ENCODE results near the gene SPOCK3. TPM values are rescaled to one million over a fixed set of nuclear protein-coding genes. Genes with fewer than 3 reads are reported as not detected.
"Not testable (repeated sequence)": the region's sequence is repeated elsewhere in the genome, so short reads cannot be mapped to it uniquely, and the experiment has no call there.

Gene SPOCK3
- 10 to 100 TPM in 2 of 4 donors, 1 to 10 TPM in 2; 1.3 to 47.5 (median 18.4) TPM for total RNA-seq

GRCh38 chr4:167234316-167234881 is at the start of gene SPOCK3:
TSS of gene SPOCK3 (minus strand) at chr4:167234494.
- H3K9me3 ChIP-seq: no peaks in the 10 kb centered on the region
- H3K36me3 ChIP-seq: no peaks in the 10 kb centered on the region
- DNase-seq: no peak
- H3K4me3 ChIP-seq: peak within 1 kb of the TSS; percentile 30 to 40
- H3K27ac ChIP-seq: no peak within 1 kb of the TSS
- peaks cover 0 to 3% of the 10 kb centered on the region in 2 donors for H3K27me3 ChIP-seq
- intact Hi-C loops (cut with DNase I; ENCODE audit: low total_unique reads): no loop called here
- no peaks in the 10 kb centered on the region for H3K4me1 ChIP-seq
- TF ChIP-seq POLR2A (IDR thresholded peaks at IDR 0.05) (no peak), CTCF (IDR thresholded peaks at IDR 0.05) (no peak)

GRCh38 chr4:167282171-167282864 is 48.0 kb upstream of the SPOCK3 start:
- Histone ChIP-seq H3K4me3 (no peak overlapping the region), H3K4me1 (no peaks in the 10 kb centered on the region), H3K9me3 (no peaks in the 10 kb centered on the region), H3K27me3 (no peaks in the 10 kb centered on the region), H3K36me3 (no peaks in the 10 kb centered on the region), H3K27ac (no peak overlapping the region)
- TF ChIP-seq CTCF (IDR thresholded peaks at IDR 0.05) (no peak), POLR2A (IDR thresholded peaks at IDR 0.05) (no peak)
- intact Hi-C loops (cut with DNase I; ENCODE audit: low total_unique reads): no loop called here
- DNase-seq: no peak

- H3K27ac ChIP-seq; H3K4me1 ChIP-seq; H3K4me3 ChIP-seq; H3K36me3 ChIP-seq; DNase-seq; H3K27me3 ChIP-seq; H3K9me3 ChIP-seq; intact Hi-C loops (cut with DNase I; ENCODE audit: low total_unique reads): not testable (repeated sequence)
These were observed 47.3 kb upstream of the SPOCK3 start for GRCh38 chr4:167281545-167281944.

- Histone ChIP-seq H3K36me3 (no peaks in the 10 kb centered on the region), H3K4me3 (no peak overlapping the region)
These were observed 40.1 kb upstream of the SPOCK3 start for GRCh38 chr4:167274351-167274750.

GRCh38 chr4:167265231-167265630 is 30.9 kb upstream of the SPOCK3 start:
- Histone ChIP-seq H3K27me3 (no peaks in the 10 kb centered on the region), H3K9me3 (no peaks in the 10 kb centered on the region), H3K36me3 (no peaks in the 10 kb centered on the region), H3K4me3 (no peak overlapping the region), H3K27ac (no peak overlapping the region), H3K4me1 (no peaks in the 10 kb centered on the region)
- intact Hi-C loops (cut with DNase I; ENCODE audit: low total_unique reads): no loop called here
- no peak for TF ChIP-seq POLR2A (IDR thresholded peaks at IDR 0.05)
- TF ChIP-seq CTCF (IDR thresholded peaks at IDR 0.05): no peak
- DNase-seq: no peak

More at GRCh38 chr4:167274351-167274750, 40.1 kb upstream of the SPOCK3 start:
- H3K4me1 ChIP-seq: no peaks in the 10 kb centered on the region
- DNase-seq: no peak
- no peak overlapping the region for H3K27ac ChIP-seq
- no peaks in the 10 kb centered on the region for H3K9me3 ChIP-seq
- TF ChIP-seq CTCF (IDR thresholded peaks at IDR 0.05): no peak
- no peak for TF ChIP-seq POLR2A (IDR thresholded peaks at IDR 0.05)
- H3K27me3 ChIP-seq: no peaks in the 10 kb centered on the region
- intact Hi-C loops (cut with DNase I; ENCODE audit: low total_unique reads): no loop called here
